ENCODE data around the gene DENND4C.

DENND4C gene

GRCh38 chr9:19221326-19221725, 9.2 kb upstream of the DENND4C start:
- H3K4me3 ChIP-seq (ENCODE audit: low read length): no peak overlapping the region
- DNase-seq (ENCODE audit: low read depth): no peak
- TF ChIP-seq, protein P1, sequence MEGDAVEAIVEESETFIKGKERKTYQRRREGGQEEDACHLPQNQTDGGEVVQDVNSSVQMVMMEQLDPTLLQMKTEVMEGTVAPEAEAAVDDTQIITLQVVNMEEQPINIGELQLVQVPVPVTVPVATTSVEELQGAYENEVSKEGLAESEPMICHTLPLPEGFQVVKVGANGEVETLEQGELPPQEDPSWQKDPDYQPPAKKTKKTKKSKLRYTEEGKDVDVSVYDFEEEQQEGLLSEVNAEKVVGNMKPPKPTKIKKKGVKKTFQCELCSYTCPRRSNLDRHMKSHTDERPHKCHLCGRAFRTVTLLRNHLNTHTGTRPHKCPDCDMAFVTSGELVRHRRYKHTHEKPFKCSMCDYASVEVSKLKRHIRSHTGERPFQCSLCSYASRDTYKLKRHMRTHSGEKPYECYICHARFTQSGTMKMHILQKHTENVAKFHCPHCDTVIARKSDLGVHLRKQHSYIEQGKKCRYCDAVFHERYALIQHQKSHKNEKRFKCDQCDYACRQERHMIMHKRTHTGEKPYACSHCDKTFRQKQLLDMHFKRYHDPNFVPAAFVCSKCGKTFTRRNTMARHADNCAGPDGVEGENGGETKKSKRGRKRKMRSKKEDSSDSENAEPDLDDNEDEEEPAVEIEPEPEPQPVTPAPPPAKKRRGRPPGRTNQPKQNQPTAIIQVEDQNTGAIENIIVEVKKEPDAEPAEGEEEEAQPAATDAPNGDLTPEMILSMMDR (IDR thresholded peaks at IDR 0.05; ENCODE audit: insufficient read depth, low read depth, low read length, missing control alignments): no peak

DNA sequence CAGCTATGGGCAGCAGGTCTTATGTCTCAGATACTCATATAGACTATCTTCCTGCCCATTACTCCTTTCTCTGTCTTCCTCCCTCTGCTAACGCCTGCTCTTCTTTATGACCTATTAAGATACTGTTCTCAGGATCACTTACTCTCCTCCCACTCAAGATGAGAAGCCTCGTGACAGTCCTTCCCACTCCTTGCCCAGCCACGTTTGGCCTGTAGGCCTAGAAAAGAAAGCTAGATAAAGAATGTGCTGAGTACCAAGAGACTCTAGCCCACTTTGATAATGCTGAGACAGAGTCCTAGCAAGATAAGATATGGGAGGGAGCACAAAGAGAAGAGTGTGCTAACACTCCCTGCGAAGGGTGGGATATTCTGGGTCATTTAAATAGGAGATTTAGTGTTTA, 6.8 kb upstream of the DENND4C start:
- DNase-seq (ENCODE audit: low read depth): no peak
- TF ChIP-seq, protein P1 (IDR thresholded peaks at IDR 0.05; ENCODE audit: insufficient read depth, low read depth, low read length, missing control alignments): no peak
- no peak overlapping the region for H3K4me3 ChIP-seq (ENCODE audit: low read length)

GRCh38 chr9:19224563-19224962, 5.9 kb upstream of the DENND4C start:
- H3K4me3 ChIP-seq (ENCODE audit: low read length): no peak overlapping the region
- TF ChIP-seq, protein P1 (IDR thresholded peaks at IDR 0.05; ENCODE audit: insufficient read depth, low read depth, low read length, missing control alignments): no peak
- DNase-seq (ENCODE audit: low read depth): no peak

DNA sequence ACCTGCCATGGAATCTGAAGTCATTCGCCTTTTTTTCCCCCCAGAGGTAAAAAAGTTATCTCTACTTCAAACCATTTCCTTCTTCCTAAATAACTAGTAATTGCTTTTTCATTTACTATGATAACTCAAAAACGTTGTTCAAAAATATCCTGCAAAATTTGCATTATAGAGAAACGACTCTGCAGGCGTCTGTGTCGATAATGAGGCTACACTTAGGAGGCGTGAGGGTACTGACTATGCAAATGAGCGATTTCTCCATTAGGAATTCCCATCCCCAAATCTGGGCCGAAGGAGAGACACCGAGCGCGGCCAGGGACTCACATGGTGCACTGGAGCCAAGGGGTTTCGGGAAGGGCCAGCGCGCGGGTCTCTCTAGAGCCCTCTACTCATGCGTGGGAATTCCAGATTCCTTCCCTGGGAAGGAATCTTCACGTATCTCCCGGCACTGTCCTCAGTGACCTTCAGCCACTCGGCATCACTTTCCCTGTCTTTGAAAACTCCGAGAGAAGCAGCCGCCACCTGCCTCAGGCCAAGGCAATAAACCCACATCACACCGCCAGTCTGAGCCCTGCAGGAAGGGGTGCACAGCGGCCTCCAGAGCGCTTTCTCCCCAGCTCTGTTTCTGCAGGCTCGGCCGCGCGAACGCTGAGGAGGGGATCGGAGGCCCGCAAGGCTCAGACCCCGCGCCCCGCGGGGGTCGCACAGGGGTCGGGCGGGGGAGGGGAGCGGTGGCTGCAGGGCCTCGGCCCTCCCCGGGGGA, 718 bp upstream of the DENND4C start:
- TF ChIP-seq, protein P1 (IDR thresholded peaks at IDR 0.05; ENCODE audit: insufficient read depth, low read depth, low read length, missing control alignments): no peak
- peak; percentile 55 for DNase-seq (ENCODE audit: low read depth)
- peak overlapping the region; percentile 47 for H3K4me3 ChIP-seq (ENCODE audit: low read length)

- TF ChIP-seq, protein P1 (IDR thresholded peaks at IDR 0.05; ENCODE audit: insufficient read depth, low read depth, low read length, missing control alignments): no peak
- peak overlapping the region; percentile 47 for H3K4me3 ChIP-seq (ENCODE audit: low read length)
- peak; percentile 26 for DNase-seq (ENCODE audit: low read depth)
These were observed 822 bp downstream of the DENND4C start for GRCh38 chr9:19231126-19231903.

GRCh38 chr9:19231904-19232822, 1.7 kb downstream of the DENND4C start:
- DNase-seq (ENCODE audit: low read depth): peak; percentile 22
- H3K4me3 ChIP-seq (ENCODE audit: low read length): peak overlapping the region; percentile 47
- TF ChIP-seq, protein P1 (IDR thresholded peaks at IDR 0.05; ENCODE audit: insufficient read depth, low read depth, low read length, missing control alignments): no peak
